Measurements from ENCODE around the gene NTM. TPM values are rescaled to one million over a fixed set of nuclear protein-coding genes. Genes with fewer than 3 reads are reported as not detected.

Gene NTM
- total and polyA plus RNA-seq, 2 of the 8 experiments (the other 6 are each of a cell fraction or from before 2014, with no cell fraction given) = 13.4 to 20.0 TPM

DNA sequence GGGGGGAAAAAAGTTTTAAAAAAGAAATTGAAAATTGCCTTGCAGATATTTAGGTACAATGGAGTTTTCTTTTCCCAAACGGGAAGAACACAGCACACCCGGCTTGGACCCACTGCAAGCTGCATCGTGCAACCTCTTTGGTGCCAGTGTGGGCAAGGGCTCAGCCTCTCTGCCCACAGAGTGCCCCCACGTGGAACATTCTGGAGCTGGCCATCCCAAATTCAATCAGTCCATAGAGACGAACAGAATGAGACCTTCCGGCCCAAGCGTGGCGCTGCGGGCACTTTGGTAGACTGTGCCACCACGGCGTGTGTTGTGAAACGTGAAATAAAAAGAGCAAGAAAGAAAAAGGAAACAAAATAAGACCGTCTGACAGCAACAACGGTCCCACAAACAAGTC is 964.9 kb downstream of the NTM start (continued):
- TF ChIP-seq TAF7 (optimal IDR thresholded peaks at IDR 0.05; ENCODE audit: borderline replicate concordance, low read depth, low read length) = no peak
- no peak for TF ChIP-seq HDAC6 (IDR thresholded peaks at IDR 0.05; ENCODE audit: low read depth, low read length)
- no peak for TF ChIP-seq SP2 (IDR thresholded peaks at IDR 0.05; ENCODE audit: low read length)
